Neural progenitor cell (in vitro differentiated cells): ENCODE data around the gene GRAMD1B. TPM values are rescaled to one million over a fixed set of nuclear protein-coding genes. Genes with fewer than 3 reads are reported as not detected.

Source experiments
- DNase-seq: peaks from one replicate; pipeline ENCODE4 v3.0.0-alpha.2; 2016; ENCODE audit warnings: low spot score
- H2AFZ ChIP-seq: fragments of 200-600 bp; sonication (generic); replicated peaks from 2 replicates; pipeline ENCODE4 v1.6.1; 2016; ENCODE audit warnings: antibody characterized with exemption
- H3F3A ChIP-seq: fragments of 200-600 bp; sonication (generic); 2 replicates; pipeline ENCODE4 v1.6.1; 2016; ENCODE audit warnings: antibody characterized with exemption, low read depth
- H3K27ac ChIP-seq: fragments of 200-600 bp; sonication (generic); 2 replicates; pipeline ENCODE4 v1.5.1; 2016; ENCODE audit warnings: mild to moderate bottlenecking
- H3K27me3 ChIP-seq: fragments of 200-600 bp; sonication (generic); 2 replicates; pipeline ENCODE4 v1.6.1; 2016; ENCODE audit warnings: mild to moderate bottlenecking, moderate library complexity
- H3K36me3 ChIP-seq: fragments of 200-600 bp; sonication (generic); 2 replicates; pipeline ENCODE4 v1.5.1; 2016
- H3K4me1 ChIP-seq: fragments of 200-600 bp; sonication (generic); 2 replicates; pipeline ENCODE4 v1.6.1; 2016; ENCODE audit warnings: mixed run types
- H3K4me2 ChIP-seq: fragments of 200-600 bp; sonication (generic); 2 replicates; pipeline ENCODE4 v1.6.1; 2016
- H3K4me3 ChIP-seq: fragments of 200-600 bp; sonication (generic); 2 replicates; pipeline ENCODE4 v1.5.1; 2016
- H3K79me2 ChIP-seq: fragments of 200-600 bp; sonication (generic); 2 replicates; pipeline ENCODE4 v1.6.1; 2016; ENCODE audit warnings: low read depth
- H3K9ac ChIP-seq: fragments of 200-600 bp; sonication (generic); 2 replicates; pipeline ENCODE4 v1.6.1; 2016
- H3K9me3 ChIP-seq: fragments of 200-600 bp; sonication (generic); 2 replicates; pipeline ENCODE4 v1.5.1; 2016; ENCODE audit warnings: low read depth
- H4K20me1 ChIP-seq: fragments of 200-600 bp; sonication (generic); 2 replicates; pipeline ENCODE4 v1.6.1; 2016; ENCODE audit warnings: low read depth
- H3K27ac Mint-ChIP-seq: 3 replicates; pipeline ENCODE4 v1.8.0; 2021; ENCODE audit warnings: mixed read lengths
- H3K27me3 Mint-ChIP-seq: 2 replicates; pipeline ENCODE4 v1.8.0; 2022; ENCODE audit warnings: low read depth, mild to moderate bottlenecking, inconsistent platforms, moderate library complexity, mixed read lengths; ENCODE audit not compliant: insufficient read depth
- H3K36me3 Mint-ChIP-seq: 3 replicates; pipeline ENCODE4 v1.8.0; 2021; ENCODE audit warnings: mixed read lengths
- H3K4me1 Mint-ChIP-seq: 3 replicates; pipeline ENCODE4 v1.8.0; 2021; ENCODE audit warnings: mixed read lengths
- H3K4me3 Mint-ChIP-seq: 3 replicates; pipeline ENCODE4 v1.8.0; 2021; ENCODE audit warnings: mild to moderate bottlenecking, moderate library complexity, mixed read lengths
- H3K9me3 Mint-ChIP-seq: 3 replicates; pipeline ENCODE4 v1.8.0; 2020; ENCODE audit warnings: mixed read lengths
- EZH2 ChIP-seq: fragments of 200-600 bp; sonication (generic); IDR thresholded peaks from 2 replicates; pipeline ENCODE4 v1.6.1; 2017; ENCODE audit warnings: antibody characterized with exemption, mild to moderate bottlenecking, moderate library complexity
- EZH2phosphoT487 ChIP-seq: fragments of 200-600 bp; sonication (generic); IDR thresholded peaks from 2 replicates; pipeline ENCODE4 v1.6.1; 2017; ENCODE audit warnings: antibody characterized with exemption
- total RNA-seq: library from RNA; depleted of rRNA; stranded (reverse); fragments of >200 nt; gene quantifications from 2 replicates; pipeline ENCODE4 v1.2.3, GENCODE V29; 2015; ENCODE audit warnings: low replicate concordance
- TF ChIP-seq, protein P1 (sequence below): fragments of 200-600 bp; sonication (generic); IDR thresholded peaks from 2 replicates; pipeline ENCODE4 v1.5.1; 2017; ENCODE audit warnings: antibody characterized with exemption, mild to moderate bottlenecking

Gene GRAMD1B
- 12.6 and 32.6 TPM in 2 replicates for total RNA-seq

DNA sequence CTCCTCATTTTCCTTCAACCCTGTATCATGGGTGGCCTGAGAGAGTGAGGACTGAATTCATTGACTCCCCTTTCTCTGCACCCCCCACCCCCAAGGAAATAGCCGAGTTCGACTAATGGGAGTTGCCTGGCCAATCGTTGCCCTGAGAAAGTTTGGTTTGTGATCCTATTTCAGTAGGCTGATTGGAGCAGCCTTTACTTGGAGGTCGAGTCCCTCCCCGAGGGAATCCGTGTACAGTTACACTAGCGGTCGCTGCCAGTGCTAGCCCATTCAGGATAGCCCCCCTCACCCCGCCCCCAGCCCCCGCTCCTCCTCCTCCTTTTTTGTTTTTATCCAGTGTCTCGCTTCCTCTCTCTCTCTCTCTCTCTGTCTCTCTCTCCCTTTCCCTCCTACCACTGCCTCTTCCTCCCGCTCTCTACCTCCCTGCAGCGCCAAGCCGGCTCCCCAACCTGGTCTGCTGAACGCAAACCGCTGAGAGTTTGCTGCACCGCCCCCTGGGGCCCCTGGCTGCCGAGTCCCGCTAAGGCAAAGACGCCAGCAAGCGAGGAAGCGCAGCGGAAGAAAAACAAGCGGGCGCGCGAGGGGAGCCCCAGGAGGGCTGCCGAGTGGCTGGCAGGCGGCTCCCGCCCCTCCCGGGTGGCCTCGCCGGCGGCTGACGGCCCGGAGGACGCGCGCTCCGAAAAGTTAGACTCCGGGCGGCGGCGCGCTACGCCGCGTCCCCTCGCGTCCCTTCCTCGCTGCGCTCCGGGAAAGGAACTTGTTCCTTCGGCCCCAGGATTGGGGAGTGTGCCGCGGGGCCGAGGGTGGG lies at the start of gene GRAMD1B:
Gene GRAMD1B (plus strand): TSS at position 357 of the 808 bp plus-strand sequence. CDS start 524 bp downstream, outside the sequence.
- peak within 1 kb of the TSS; percentile 90 for H3K4me3 Mint-ChIP-seq
- no peaks in the 10 kb centered on the region for H3K9me3 Mint-ChIP-seq
- Histone ChIP-seq H2AFZ (peak within 1 kb of the TSS; percentile 73), H3K4me3 (peak within 1 kb of the TSS; percentile 90), H3K9me3 (no peaks in the 10 kb centered on the region), H3K27ac (peak within 1 kb of the TSS; percentile 93), H3K36me3 (no peaks in the 10 kb centered on the region), H3K4me1 (peaks cover 48% of the 10 kb centered on the region), H3K4me2 (peak within 1 kb of the TSS; percentile 94), H4K20me1 (peaks cover 12% of the 10 kb centered on the region), H3K9ac (peak within 1 kb of the TSS; percentile 61), H3K79me2 (peaks cover 42% of the 10 kb centered on the region), H3F3A (peaks cover 68% of the 10 kb centered on the region), H3K27me3 (peaks cover 25% of the 10 kb centered on the region)
- peaks cover 58% of the 10 kb centered on the region for H3K4me1 Mint-ChIP-seq
- H3K27me3 Mint-ChIP-seq = peaks cover 3% of the 10 kb centered on the region
- DNase-seq = peak; percentile 95
- peak within 1 kb of the TSS; percentile 1 for H3K27ac Mint-ChIP-seq
- TF ChIP-seq EZH2phosphoT487 (no peak), EZH2 (no peak)
- TF ChIP-seq, protein P1, sequence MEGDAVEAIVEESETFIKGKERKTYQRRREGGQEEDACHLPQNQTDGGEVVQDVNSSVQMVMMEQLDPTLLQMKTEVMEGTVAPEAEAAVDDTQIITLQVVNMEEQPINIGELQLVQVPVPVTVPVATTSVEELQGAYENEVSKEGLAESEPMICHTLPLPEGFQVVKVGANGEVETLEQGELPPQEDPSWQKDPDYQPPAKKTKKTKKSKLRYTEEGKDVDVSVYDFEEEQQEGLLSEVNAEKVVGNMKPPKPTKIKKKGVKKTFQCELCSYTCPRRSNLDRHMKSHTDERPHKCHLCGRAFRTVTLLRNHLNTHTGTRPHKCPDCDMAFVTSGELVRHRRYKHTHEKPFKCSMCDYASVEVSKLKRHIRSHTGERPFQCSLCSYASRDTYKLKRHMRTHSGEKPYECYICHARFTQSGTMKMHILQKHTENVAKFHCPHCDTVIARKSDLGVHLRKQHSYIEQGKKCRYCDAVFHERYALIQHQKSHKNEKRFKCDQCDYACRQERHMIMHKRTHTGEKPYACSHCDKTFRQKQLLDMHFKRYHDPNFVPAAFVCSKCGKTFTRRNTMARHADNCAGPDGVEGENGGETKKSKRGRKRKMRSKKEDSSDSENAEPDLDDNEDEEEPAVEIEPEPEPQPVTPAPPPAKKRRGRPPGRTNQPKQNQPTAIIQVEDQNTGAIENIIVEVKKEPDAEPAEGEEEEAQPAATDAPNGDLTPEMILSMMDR = peak; percentile 34
- peaks cover 5% of the 10 kb centered on the region for H3K36me3 Mint-ChIP-seq

DNA sequence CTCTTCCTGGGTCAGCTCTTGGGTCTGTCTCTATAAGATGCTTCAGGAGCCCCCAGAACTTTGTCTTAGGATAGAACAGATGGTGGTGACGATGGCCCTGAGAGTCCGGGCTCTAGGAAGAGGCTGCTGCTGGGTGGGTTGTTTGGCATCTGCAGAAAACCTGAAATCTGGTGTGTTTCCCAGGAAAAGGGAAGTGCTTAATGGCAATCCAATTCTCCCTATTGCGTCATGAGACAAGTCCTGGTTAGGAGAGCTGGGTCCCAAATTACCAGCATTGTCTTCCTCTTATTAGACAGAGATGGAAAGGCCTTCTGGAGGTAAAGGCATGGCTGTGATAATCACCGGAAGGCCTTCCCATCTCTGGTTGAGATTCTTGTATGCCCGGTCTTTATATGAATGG lies 48.9 kb upstream of the GRAMD1B start:
- no peaks in the 10 kb centered on the region for H4K20me1 ChIP-seq
- H3K79me2 ChIP-seq = no peaks in the 10 kb centered on the region
- H3F3A ChIP-seq = no peaks in the 10 kb centered on the region
- no peaks in the 10 kb centered on the region for H3K27me3 Mint-ChIP-seq
- H3K4me1 Mint-ChIP-seq = peaks cover 2% of the 10 kb centered on the region
- DNase-seq = no peak
- H2AFZ ChIP-seq = no peak overlapping the region
- TF ChIP-seq EZH2phosphoT487 (no peak), EZH2 (no peak)
- TF ChIP-seq, protein P1 = no peak
- H3K27ac ChIP-seq = no peak overlapping the region
- no peaks in the 10 kb centered on the region for H3K36me3 Mint-ChIP-seq
- H3K9me3 ChIP-seq = no peaks in the 10 kb centered on the region
- no peak overlapping the region for H3K27ac Mint-ChIP-seq
- H3K9ac ChIP-seq = no peak overlapping the region
- no peaks in the 10 kb centered on the region for H3K4me1 ChIP-seq
- no peak overlapping the region for H3K4me3 ChIP-seq
- H3K9me3 Mint-ChIP-seq = no peaks in the 10 kb centered on the region
- no peak overlapping the region for H3K4me3 Mint-ChIP-seq
- H3K27me3 ChIP-seq = no peaks in the 10 kb centered on the region
- no peaks in the 10 kb centered on the region for H3K36me3 ChIP-seq
- no peak overlapping the region for H3K4me2 ChIP-seq

GRCh38 chr11:123381817-123382554 lies 48.1 kb upstream of the GRAMD1B start:
- Histone ChIP-seq H3K4me1 (no peaks in the 10 kb centered on the region), H3K36me3 (no peaks in the 10 kb centered on the region), H2AFZ (no peak overlapping the region), H3F3A (no peaks in the 10 kb centered on the region), H3K27me3 (no peaks in the 10 kb centered on the region), H3K79me2 (no peaks in the 10 kb centered on the region), H3K4me3 (no peak overlapping the region), H3K9ac (no peak overlapping the region), H3K27ac (no peak overlapping the region), H3K4me2 (no peak overlapping the region), H4K20me1 (no peaks in the 10 kb centered on the region), H3K9me3 (no peaks in the 10 kb centered on the region)
- Mint-ChIP-seq H3K4me1 (peaks cover 2% of the 10 kb centered on the region), H3K36me3 (no peaks in the 10 kb centered on the region), H3K27me3 (no peaks in the 10 kb centered on the region), H3K9me3 (no peaks in the 10 kb centered on the region), H3K27ac (no peak overlapping the region), H3K4me3 (no peak overlapping the region)
- DNase-seq = no peak
- TF ChIP-seq EZH2phosphoT487 = no peak
- TF ChIP-seq, protein P1 = no peak
- no peak for TF ChIP-seq EZH2
